ENCODE results near the gene NCAPH2. TPM values are rescaled to one million over a fixed set of nuclear protein-coding genes. Genes with fewer than 3 reads are reported as not detected.
A peak's percentile ranks its signal among the peaks of the same experiment; 100 is the strongest.

The NCAPH2 gene
- polyA plus RNA-seq, 3 donors = 12.5 to 23.6 (median 18.1) TPM

- H3K36me3 Mint-ChIP-seq = peaks cover 59 to 80% of the 10 kb centered on the region in 2 donors
- peaks cover 0 to 2% (median 0%) of the 10 kb centered on the region in 3 donors for H3K27me3 Mint-ChIP-seq (ENCODE audit: low read depth in 3 of 3)
- 98% methylated on average over 27 of the region's 30 CpGs for WGBS (ENCODE audit: insufficient coverage)
- Histone ChIP-seq H3K79me2 (ENCODE audit: insufficient read depth, low read length) (peaks cover 16% of the 10 kb centered on the region), H3K36me3 (replicated peaks in 1 of 2; ENCODE audit: control insufficient read depth in 1 of 2, insufficient read depth in 2 of 2, low read length in 2 of 2) (peaks cover 73 to 81% of the 10 kb centered on the region in 2 donors), H3K9ac (ENCODE audit: insufficient read depth, low read length, poor library complexity, severe bottlenecking) (no peak overlapping the region), H4K20me1 (ENCODE audit: insufficient read depth, low read length) (peaks cover 42% of the 10 kb centered on the region), H3K4me2 (replicated peaks; ENCODE audit: extremely low read depth, low read length, poor library complexity, severe bottlenecking) (no peak overlapping the region), H3K27me3 (ENCODE audit: control insufficient read depth in 2 of 2, insufficient read depth in 2 of 2, low read length in 2 of 2) (no peaks in the 10 kb centered on the region), H3K4me3 (replicated peaks in 1 of 3; ENCODE audit: low read depth in 2 of 3, low read length in 3 of 3) (no peak overlapping the region), H2AFZ (ENCODE audit: insufficient read depth, low read depth, low read length, poor library complexity, severe bottlenecking) (no peak overlapping the region), H3K27ac (ENCODE audit: low read depth in 1 of 2, low read length in 2 of 2) (no peak overlapping the region), H3K4me1 (ENCODE audit: control insufficient read depth in 1 of 2, insufficient read depth in 2 of 2, low read length in 2 of 2) (peaks cover 8 to 9% of the 10 kb centered on the region in 2 donors), H3K9me3 (replicated peaks in 1 of 2; ENCODE audit: control insufficient read depth in 1 of 2, insufficient read depth in 1 of 2, low read length in 2 of 2) (no peaks in the 10 kb centered on the region)
- no peak for TF ChIP-seq CTCF (IDR thresholded peaks at IDR 0.05)
- peak overlapping the region in 1 of 7 donors; percentile 33 for H3K27ac Mint-ChIP-seq
- H3K4me3 Mint-ChIP-seq = no peak overlapping the region
- H3K9me3 Mint-ChIP-seq = peaks cover 0 to 1% (median 0%) of the 10 kb centered on the region in 7 donors
- no peak for DNase-seq
- intact Hi-C loops (cut with micrococcal nuclease) = no loop called here
- peaks cover 12% of the 10 kb centered on the region for H3K4me1 Mint-ChIP-seq
Observed at GRCh38 chr22:50465066-50465930, 42.7 kb upstream of the NCAPH2 start.

GRCh38 chr22:50467341-50467740, 40.7 kb upstream of the NCAPH2 start:
- Mint-ChIP-seq H3K36me3 (peaks cover 45 to 64% of the 10 kb centered on the region in 2 donors), H3K4me1 (peaks cover 32% of the 10 kb centered on the region), H3K27ac (no peak overlapping the region), H3K9me3 (no peaks in the 10 kb centered on the region), H3K4me3 (no peak overlapping the region), H3K27me3 (ENCODE audit: low read depth in 3 of 3) (peaks cover 0 to 2% (median 2%) of the 10 kb centered on the region in 3 donors)
- 97% methylated on average over 12 of the region's 24 CpGs for WGBS (ENCODE audit: insufficient coverage)
- intact Hi-C loops (cut with micrococcal nuclease) = no loop called here
- Histone ChIP-seq H3K9ac (ENCODE audit: insufficient read depth, low read length, poor library complexity, severe bottlenecking) (no peak overlapping the region), H2AFZ (ENCODE audit: insufficient read depth, low read depth, low read length, poor library complexity, severe bottlenecking) (no peak overlapping the region), H3K4me2 (replicated peaks; ENCODE audit: extremely low read depth, low read length, poor library complexity, severe bottlenecking) (no peak overlapping the region), H3K79me2 (ENCODE audit: insufficient read depth, low read length) (peaks cover 36% of the 10 kb centered on the region), H3K9me3 (replicated peaks in 1 of 2; ENCODE audit: control insufficient read depth in 1 of 2, insufficient read depth in 1 of 2, low read length in 2 of 2) (no peaks in the 10 kb centered on the region), H3K27me3 (ENCODE audit: control insufficient read depth in 2 of 2, insufficient read depth in 2 of 2, low read length in 2 of 2) (no peaks in the 10 kb centered on the region), H3K27ac (ENCODE audit: low read depth in 1 of 2, low read length in 2 of 2) (no peak overlapping the region), H3K4me3 (replicated peaks in 1 of 3; ENCODE audit: low read depth in 2 of 3, low read length in 3 of 3) (no peak overlapping the region), H3K4me1 (ENCODE audit: control insufficient read depth in 1 of 2, insufficient read depth in 2 of 2, low read length in 2 of 2) (peaks cover 26 to 29% of the 10 kb centered on the region in 2 donors), H3K36me3 (replicated peaks in 1 of 2; ENCODE audit: control insufficient read depth in 1 of 2, insufficient read depth in 2 of 2, low read length in 2 of 2) (peaks cover 53 to 61% of the 10 kb centered on the region in 2 donors), H4K20me1 (ENCODE audit: insufficient read depth, low read length) (peaks cover 59% of the 10 kb centered on the region)
- TF ChIP-seq CTCF (IDR thresholded peaks at IDR 0.05) = no peak
- no peak for DNase-seq
